CD1c-positive myeloid dendritic cell (primary cell): ENCODE measurements around the gene RNF222.
"Not testable (repeated sequence)": the region's sequence is repeated elsewhere in the genome, so short reads cannot be mapped to it uniquely, and the experiment has no call there.

Experiments
- DNase-seq: peaks from one replicate; pipeline ENCODE4 v3.0.0-alpha.2; 2016; ENCODE audit errors: extremely low spot score

The RNF222 gene

GRCh38 chr17:8412089-8412488 is 14.5 kb upstream of the RNF222 start:
- no peak for DNase-seq

- no peak for DNase-seq
These were observed 13.2 kb upstream of the RNF222 start for GRCh38 chr17:8410883-8411238.

- DNase-seq, result peak; percentile 95
These were observed 12.6 kb upstream of the RNF222 start for GRCh38 chr17:8409966-8410882.

GRCh38 chr17:8408371-8408770 is 10.7 kb upstream of the RNF222 start:
- no peak for DNase-seq

- no peak for DNase-seq
These were observed 8.5 kb upstream of the RNF222 start for GRCh38 chr17:8406174-8406573.

- DNase-seq, result no peak
These were observed 7.9 kb upstream of the RNF222 start for GRCh38 chr17:8405499-8406016.

- no peak for DNase-seq
These were observed 5.4 kb upstream of the RNF222 start for GRCh38 chr17:8402921-8403536.

GRCh38 chr17:8401107-8401506 is 3.5 kb upstream of the RNF222 start:
- no peak for DNase-seq

- DNase-seq, result no peak
These were observed 1.4 kb upstream of the RNF222 start for GRCh38 chr17:8398980-8399379.

- DNase-seq, result not testable (repeated sequence)
These were observed 3.1 kb downstream of the RNF222 start for GRCh38 chr17:8394497-8394896.

GRCh38 chr17:8393470-8394231 is 4.0 kb downstream of the RNF222 start:
- DNase-seq, result no peak

- DNase-seq, result no peak
These were observed 4.8 kb downstream of the RNF222 start for GRCh38 chr17:8392674-8393469.

GRCh38 chr17:8392274-8392673 is 5.4 kb downstream of the RNF222 start:
- DNase-seq, result no peak

- DNase-seq, result no peak
These were observed 5.9 kb downstream of the RNF222 start for GRCh38 chr17:8391711-8392110.

GRCh38 chr17:8387914-8388651 is 9.5 kb downstream of the RNF222 start:
- DNase-seq, result no peak

- no peak for DNase-seq
These were observed 10.8 kb downstream of the RNF222 start for GRCh38 chr17:8386841-8387240.

GRCh38 chr17:8384801-8385378 is 12.7 kb downstream of the RNF222 start:
- no peak for DNase-seq

GRCh38 chr17:8383143-8383822 is 14.3 kb downstream of the RNF222 start, which contains the start of gene RPL26:
Gene RPL26, minus strand, starts transcription at chr17:8383193. Its CDS starts 883 bp downstream, at chr17:8382310.
- DNase-seq, result peak; percentile 100

- DNase-seq, result no peak
These were observed 14.8 kb downstream of the RNF222 start for GRCh38 chr17:8382880-8383142.
